GM20431 (cell line): ENCODE measurements around the gene TTBK2.

Experiments
- in situ Hi-C: fragments of 300-500 bp; cut with MseI, MboI; formaldehyde crosslinking; loops from one replicate; pipeline ENCODE4 v1.15.0; 2020; ENCODE audit warnings: low sequenced_read_pairs; ENCODE audit not compliant: unreplicated experiment

The TTBK2 gene

DNA sequence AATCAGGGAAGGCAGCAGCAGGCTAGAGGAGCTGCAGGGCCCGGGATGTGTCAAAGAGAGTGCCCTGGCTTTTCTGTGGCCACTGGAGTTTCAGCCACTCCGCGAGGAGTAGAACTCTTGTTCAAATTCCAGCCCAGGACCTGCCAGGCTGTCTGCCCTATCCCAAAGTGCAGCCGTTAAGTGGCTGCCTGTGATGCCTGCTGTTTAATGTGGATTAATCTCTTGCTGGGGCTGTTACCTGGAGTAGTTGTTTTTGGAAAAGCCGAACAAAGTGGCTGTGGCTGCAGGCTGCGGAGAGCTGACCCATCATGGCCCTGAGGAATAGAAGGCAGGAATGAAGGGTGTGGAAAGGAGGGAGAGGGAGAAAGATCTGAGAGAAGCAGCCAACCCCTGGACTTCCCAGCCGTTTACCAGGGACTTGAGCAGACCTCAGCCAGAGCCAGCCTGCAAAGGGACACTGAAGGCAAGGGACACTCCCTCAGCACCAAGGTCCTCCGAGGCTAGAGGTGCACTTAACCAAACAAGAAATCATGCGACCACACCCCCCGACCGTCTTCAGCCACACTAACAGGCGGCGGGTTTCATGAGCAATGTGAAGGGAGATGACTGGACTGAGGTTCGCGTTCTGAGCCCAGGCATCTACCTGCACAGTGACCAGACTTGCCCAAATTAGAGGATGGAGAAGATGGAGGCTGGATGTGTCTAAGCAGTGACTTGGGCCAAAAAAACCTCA is 188.3 kb downstream of the TTBK2 start:
- in situ Hi-C loops, result no loop called here

DNA sequence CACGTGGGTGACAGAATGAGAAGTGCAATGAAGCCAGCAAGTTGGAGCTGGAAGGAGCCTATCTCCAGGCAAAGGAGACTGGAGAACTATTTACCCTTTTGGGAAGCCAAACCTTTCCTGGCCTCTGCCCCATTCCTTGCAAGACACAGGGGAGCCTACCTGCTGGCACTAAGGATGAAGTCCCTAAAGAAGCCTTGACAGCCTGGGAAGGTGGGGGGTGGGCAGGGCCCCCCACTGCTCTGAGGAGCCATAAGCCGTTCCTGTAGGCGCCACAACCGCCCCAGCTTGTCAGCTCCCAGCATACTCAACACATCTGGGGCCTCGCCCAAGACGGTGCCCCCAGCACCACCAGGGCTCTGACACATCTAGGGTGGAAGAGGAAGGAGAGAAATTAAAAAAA is 189.1 kb downstream of the TTBK2 start:
- in situ Hi-C loops, result no loop called here

DNA sequence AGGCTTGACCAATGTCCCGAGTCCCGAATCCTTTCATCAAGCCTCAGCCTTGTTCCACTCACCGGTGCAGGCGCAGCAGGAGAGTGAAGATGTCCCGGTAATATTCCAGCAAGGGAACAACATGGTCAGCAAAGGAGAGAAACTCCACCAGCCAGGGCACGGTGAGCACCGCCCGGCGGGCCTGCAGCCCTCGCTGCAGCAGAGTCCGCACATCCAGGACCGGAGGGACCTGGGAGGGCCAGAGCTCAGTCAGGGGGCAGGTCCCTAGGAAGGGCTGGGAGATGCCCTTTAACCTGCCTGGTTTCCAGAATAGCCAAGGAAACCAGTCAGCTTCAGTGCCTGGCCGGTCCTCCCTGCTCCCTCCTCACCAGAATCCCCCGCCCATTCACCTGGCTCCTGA is 190.0 kb downstream of the TTBK2 start:
- in situ Hi-C loops, result no loop called here

DNA sequence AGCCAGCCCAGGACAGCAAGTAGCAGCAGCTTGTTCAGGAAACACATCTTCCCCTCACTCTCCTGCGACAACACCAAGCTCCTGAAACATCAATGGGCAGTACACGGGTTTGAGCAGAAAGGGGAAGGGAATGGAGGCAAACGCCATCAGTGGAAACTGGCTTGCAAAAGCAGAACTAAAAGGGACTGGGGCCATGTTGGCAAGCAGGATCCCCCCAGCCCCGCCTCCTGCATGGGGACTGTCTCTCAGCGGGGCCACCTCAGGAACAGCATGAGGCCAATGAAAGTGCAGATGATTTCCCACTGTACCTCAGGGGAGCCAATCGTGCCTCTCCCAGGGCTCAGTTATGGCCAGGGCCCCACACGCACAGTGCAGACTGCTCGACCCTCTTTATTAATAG is 190.4 kb downstream of the TTBK2 start:
- in situ Hi-C loops, result no loop called here

DNA sequence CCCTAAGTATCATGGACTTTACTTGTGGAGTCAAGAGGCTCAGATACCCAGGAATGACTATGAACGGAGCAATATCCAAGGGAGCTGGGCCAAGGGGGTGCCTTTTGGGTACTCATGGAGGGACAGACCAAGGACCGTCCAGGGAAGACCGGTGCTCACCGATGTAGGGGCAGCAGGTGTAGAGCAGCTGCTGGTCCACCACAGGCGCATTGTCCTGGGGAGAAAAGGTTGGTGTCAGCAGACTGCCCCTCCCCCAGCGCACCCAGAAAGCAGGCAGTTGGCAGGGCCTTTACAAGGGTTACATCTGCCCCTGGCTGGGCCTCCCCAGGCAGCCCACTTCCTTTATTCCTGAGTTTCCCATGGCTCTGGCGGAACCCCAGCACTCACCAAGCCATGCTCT is 191.2 kb downstream of the TTBK2 start:
- in situ Hi-C loops, result no loop called here

DNA sequence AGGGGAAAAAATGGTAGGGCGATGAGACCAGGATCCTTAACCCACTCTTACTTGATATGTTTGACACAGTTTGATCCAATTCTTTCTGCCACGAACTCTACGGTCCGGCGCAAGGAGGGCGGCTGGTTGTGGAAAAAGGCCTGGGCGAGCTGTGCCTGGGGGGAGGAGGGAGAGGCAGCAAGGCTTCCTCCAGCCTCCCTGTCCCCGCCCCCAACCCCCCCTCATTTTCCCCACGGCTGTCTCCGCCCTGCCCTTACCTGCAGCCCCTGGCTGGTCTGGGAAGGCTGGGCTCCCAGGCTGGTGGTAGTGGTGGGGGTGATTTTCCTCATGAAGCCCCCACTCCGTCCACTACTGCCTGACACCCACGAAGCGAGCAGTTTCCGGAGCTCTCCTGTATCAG is 191.6 kb downstream of the TTBK2 start:
- in situ Hi-C loops, result no loop called here

DNA sequence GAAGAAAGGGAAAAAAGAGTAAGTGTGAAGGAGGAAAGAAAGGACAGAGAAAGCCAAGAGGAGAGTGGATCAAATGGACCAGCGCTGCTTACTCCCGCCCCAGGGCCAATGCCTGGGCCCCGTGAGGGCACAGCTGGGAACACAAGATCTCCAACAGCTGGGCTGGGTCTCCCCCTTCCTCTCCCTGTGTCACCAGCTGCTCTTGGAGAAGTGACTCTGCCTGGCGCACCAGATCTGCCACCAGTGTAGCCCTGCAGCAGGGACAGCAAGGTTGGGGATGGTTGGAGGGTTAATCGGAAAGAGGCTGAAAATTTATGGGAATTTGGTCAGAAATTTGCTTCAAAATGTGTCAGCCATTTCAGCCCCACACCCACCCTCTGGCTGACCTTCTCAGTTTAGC is 192.0 kb downstream of the TTBK2 start:
- in situ Hi-C loops, result no loop called here

DNA sequence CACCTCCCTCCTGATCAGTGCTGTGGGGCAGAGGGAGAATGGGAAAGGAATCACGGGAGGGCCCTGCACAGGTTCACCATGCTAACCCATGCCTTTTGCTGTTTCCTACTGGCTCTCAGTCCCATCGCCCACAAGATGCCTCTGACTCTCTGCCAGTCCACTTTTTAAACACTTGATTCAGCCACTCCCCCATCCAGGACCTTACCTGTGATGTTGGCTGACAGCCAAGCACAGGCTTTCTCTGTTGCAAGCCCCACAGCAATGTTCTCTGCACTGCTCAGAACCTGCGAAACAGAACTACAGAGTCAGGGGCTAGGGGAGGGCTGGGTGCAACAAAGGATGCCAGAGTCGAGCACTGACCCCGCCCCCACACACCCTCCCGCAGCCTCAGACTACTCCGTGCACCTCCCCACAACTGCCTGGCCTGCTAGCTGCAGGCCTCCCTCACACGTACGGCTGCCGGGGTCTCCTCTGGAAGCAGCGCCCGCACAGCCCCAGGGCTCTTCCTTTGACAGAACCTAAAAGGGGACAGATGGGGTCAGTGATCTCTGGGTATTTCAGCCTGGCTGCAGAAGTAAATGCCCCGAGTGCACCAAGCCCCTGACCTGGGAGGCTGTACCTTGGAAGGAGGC is 192.7 kb downstream of the TTBK2 start:
- in situ Hi-C loops, result no loop called here

DNA sequence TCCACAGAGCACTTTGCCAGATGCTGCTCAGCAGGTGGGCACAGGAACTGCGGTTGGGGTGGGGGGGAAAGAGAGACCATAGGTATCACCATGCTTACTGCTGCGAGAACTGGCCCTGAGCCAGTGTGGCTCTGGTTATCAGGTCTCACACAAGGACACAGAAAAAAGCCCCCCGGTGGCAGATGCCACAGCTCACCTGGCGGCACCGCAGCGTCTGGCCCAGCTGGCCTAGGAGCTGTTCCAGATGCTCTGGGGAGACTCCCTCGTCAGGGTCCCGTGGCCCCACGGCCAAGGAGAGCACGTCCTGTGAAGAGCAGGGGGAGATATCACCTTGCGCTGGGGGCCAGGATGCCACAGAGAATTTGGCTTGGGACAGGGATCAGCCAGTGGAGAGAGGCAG is 194.5 kb downstream of the TTBK2 start:
- in situ Hi-C loops, result no loop called here

DNA sequence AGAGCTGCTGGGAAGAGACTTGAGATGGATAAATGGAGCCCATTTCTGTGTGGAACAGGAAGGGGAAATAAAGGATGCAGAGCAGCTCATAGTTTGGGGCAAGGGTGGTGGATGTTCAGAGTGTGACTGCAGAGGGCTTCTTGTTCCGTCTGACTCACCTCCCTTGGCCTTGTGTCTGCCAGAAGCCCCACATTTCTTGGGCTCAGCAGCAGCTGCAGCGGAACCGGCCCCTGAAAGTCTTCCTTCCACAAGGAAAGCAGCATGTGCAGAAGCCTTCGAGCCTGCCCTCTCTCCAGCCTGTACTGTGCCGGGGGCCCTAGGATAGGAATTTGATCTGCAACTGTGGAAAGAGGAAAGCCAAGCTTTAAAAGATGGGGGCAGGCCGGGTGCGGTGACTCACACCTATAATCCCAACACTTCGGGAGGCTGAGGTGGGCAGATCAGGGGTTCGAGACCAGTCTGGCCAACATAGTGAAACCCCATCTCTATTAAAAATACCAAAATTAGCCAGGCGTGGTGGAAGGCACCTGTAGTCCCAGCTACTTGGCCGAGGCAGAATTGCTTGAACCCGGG is 195.2 kb downstream of the TTBK2 start:
- in situ Hi-C loops, result no loop called here

DNA sequence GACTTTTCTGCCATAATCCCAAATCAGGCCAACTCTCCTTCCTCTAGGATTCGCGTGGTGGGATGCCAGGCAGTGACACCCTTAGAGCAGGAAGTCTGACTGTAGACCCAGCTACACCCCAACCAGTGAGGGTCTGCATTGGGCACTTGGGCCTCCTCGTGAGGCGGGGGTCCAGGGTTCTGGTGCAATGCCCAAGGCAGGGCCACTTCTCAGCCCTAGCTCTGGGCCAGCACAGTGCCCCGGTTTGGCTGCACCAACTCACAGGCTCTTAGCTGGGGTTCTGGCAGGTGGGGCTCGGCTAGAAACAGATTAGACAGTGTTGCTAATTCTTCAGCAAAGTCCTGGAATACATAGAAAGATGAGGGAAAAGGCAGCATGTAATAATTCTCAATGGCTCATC is 196.3 kb downstream of the TTBK2 start:
- in situ Hi-C loops, result no loop called here

DNA sequence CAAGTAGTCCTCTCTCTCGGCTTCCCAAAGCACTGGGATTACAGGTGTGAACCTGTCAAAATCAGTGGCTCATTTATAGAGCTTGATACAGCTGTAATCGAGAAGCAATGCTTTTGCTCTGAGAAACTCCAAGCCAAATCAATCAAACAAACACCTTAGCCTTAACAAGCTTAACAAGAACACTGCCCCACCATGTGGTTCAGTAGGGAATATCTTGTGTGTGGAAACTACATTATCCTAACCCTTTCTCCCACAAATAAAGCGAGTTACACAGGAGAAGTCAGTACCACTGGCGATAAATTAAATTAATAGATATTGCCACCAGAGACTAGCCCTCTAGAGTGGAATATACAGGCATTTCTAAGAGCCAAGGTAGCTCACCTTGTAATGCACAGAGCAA is 197.5 kb downstream of the TTBK2 start:
- in situ Hi-C loops, result no loop called here

DNA sequence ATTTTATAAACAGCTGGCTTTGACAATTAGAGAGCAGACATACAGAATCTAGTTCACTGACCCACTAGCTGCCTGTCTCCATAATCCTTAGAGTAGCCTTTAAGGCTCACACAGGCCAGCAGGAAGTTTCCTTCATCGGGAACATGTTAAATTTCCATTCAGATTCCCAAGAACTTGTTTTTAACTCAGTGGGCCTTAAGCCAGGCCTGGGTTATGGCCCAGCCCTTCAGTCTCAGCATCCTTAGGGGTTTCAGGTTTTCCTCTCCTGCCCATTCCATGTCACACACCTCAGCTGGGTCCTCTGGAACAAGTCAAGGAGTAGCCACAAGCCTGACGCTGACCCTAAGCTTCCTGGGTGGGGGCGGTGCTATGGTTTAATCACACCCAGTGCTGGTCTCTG is 198.7 kb downstream of the TTBK2 start:
- in situ Hi-C loops, result no loop called here

DNA sequence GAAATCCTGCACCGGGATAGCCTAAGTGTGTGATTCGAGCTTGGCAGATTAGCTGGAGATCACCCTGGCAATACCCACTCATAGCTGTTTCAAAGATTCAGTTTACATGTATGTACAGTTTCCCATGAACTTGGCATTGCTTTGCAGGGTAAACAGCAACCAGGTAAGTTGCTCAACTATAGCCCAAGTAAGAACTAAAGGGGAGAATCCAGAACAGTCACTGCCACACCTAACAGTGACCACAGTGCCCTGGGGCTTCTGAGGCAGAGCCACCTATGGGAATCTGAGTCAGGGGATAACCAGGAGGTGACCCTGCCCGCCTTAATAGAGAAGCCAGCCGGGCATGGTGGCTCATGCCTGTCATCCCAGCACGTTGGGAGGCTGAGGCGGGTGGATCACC is 199.6 kb downstream of the TTBK2 start:
- in situ Hi-C loops, result no loop called here

DNA sequence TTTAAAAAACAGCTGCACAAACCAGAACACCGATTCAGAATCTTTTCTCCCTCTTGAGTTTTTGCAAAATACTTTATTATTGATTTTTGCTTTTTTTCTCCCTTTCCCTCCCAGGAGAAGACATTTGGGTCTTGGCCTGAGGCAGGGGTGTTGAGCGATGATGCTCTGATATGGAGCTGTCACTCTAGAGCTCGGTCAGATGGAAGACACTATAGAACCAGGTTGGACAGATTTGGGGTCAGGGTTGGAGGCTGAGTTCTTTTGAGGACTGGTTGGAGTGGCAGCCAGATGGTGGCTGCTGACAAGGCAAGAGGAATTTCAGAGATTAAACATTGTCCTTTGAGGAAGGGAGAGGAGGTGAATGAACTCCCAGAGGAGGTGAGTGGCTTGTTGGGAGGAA is 200.5 kb downstream of the TTBK2 start:
- in situ Hi-C loops, result no loop called here

DNA sequence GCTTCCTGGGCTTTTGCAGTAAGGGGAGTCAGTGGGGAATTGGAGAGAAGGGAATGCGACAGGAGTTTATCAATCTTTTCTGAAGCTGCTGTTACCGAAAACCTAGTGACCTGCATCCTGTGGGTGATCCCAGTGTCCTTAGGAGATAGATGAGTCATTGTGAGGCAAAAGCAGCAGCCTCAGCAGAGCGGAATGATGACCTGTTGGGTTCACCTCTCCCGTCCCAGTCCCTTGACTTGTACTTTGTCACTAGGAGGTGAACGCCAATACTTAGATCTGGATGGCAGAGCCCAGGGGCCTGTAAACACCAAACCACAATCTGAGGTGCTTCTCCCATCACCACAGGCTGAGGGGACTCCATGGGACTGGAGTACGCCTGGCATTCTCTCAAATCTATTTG is 201.5 kb downstream of the TTBK2 start:
- in situ Hi-C loops, result loop anchor here (10.0 kb wide), 1 partner anchor 206 kb away; the partner anchor contains the start of gene TTBK2

DNA sequence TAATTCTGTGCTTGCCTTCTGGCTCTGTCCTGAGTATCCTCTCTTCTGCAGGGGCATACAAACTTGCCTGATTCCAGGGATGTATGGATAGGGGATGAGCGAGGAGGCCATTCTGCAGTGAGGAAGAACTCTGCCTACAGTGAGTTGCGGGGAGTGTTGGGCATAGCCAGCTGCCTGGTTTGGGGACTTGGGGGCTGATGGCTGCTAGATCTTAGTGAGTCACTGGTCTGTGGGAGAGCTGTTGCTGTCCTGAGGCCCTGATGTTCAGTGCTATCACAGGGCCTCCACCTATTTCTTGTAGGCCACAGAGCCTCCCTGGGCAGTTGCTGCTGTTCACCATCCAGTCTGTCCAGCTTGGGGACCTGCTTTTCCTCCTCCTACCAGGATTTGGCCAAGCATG is 204.0 kb downstream of the TTBK2 start:
- in situ Hi-C loops, result loop anchor here (10.0 kb wide), 1 partner anchor 208 kb away; the partner anchor contains the start of gene TTBK2

DNA sequence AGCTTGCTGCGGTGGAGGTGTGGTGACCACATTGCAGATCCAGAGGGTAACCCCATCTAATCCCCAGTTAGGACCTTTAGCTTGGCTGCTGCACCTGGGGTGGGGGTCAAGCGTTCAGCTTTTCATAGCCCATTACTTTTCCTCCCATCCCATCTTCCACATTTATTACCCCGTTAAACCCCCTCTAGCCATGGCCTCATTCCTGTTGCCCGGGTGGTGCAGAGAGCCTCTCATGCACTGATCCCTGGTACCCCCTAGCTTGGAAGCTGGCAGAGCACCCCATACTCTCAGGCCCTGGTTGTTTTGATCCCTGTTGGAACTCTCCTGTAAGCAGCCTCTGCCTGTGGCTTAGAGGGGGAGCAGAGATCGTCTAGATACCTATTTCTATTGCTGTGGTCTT is 204.5 kb downstream of the TTBK2 start:
- in situ Hi-C loops, result loop anchor here (10.0 kb wide), 1 partner anchor 209 kb away; the partner anchor contains the start of gene TTBK2

DNA sequence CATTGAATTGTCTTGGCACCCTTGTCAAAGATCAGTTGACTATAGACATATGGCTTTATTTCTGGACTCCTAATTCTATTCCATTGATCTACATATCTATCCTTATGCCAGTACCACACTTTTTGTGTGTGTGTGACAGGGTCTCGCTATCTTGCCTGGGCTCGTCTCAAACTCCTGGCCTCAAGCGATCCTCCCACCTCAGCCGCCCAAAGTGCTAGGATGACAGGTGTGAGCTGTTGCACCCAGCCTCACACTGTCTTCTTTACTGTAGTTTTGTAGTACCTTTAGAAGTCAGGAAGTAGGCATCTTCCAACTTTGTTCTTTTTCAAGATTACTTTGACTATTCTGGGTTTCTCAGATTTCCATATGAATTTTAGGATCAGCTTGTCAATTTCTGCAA is 208.0 kb downstream of the TTBK2 start:
- in situ Hi-C loops, result loop anchor here (10.0 kb wide), 1 partner anchor 212 kb away; the partner anchor contains the start of gene TTBK2

DNA sequence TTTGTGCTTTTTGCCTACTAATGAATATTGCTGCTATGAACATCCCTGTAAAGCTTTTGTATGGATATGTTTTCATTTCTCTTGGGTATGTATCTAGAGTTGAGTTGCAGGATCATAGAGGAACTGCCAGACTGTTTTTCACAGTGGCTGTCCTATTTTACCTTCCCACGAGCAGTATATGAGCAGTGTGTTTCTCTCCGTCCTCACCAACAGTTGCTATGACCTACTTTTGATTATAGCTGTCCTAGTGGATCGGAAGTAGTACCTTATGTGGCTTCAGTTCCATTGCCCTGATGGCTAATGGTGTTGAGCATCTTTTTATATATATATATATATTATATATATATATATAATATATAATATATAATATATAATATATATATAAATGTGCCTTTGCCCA is 208.8 kb downstream of the TTBK2 start:
- in situ Hi-C loops, result loop anchor here (10.0 kb wide), 1 partner anchor 213 kb away; the partner anchor contains the start of gene TTBK2

DNA sequence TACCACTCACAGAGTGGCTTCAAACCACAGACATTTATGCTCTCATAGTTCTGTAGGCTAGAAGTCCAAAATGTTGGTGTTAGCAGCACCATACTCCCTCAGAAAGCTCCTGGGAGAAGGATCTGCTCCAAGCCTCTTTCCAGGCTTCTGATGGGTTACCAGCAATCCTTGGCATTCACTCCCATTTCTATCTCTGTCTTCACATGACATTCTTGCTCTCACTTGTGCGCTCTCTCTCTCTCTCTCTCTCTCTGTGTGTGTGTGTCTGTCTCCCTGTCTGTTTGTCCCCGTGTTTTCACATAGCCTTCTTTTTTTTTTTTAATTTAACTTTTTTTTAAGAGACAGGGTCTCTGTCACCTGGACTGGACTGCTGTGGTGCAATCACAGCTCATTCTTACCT is 209.9 kb downstream of the TTBK2 start:
- in situ Hi-C loops, result loop anchor here (10.0 kb wide), 1 partner anchor 214 kb away; the partner anchor contains the start of gene TTBK2
